Measurements from ENCODE around the gene ZDHHC8. TPM values are rescaled to one million over a fixed set of nuclear protein-coding genes. Genes with fewer than 3 reads are reported as not detected.

The ZDHHC8 gene
- total RNA-seq, 1 experiment from 2014 or later: 7.8 TPM

GRCh38 chr22:20178075-20178914, 46.7 kb downstream of the ZDHHC8 start:
- no peak for DNase-seq (ENCODE audit: low read depth, low spot score)
- in situ Hi-C loops (cut with HindIII; ENCODE audit: low pct_unique_long_range_greater_than_20kb, low sequenced_read_pairs): no loop called here

GRCh38 chr22:20178915-20179227, 47.3 kb downstream of the ZDHHC8 start:
- in situ Hi-C loops (cut with HindIII; ENCODE audit: low pct_unique_long_range_greater_than_20kb, low sequenced_read_pairs): no loop called here
- DNase-seq (ENCODE audit: low read depth, low spot score): no peak

- in situ Hi-C loops (cut with HindIII; ENCODE audit: low pct_unique_long_range_greater_than_20kb, low sequenced_read_pairs): no loop called here
- no peak for DNase-seq (ENCODE audit: low read depth, low spot score)
Measured at GRCh38 chr22:20179455-20180244, 48.0 kb downstream of the ZDHHC8 start.

GRCh38 chr22:20180245-20180630, 48.6 kb downstream of the ZDHHC8 start:
- in situ Hi-C loops (cut with HindIII; ENCODE audit: low pct_unique_long_range_greater_than_20kb, low sequenced_read_pairs): no loop called here
- DNase-seq (ENCODE audit: low read depth, low spot score): peak; percentile 10

- in situ Hi-C loops (cut with HindIII; ENCODE audit: low pct_unique_long_range_greater_than_20kb, low sequenced_read_pairs): no loop called here
- no peak for DNase-seq (ENCODE audit: low read depth, low spot score)
Measured at GRCh38 chr22:20180640-20181039, 49.0 kb downstream of the ZDHHC8 start.

GRCh38 chr22:20181194-20181883, 49.7 kb downstream of the ZDHHC8 start:
- in situ Hi-C loops (cut with HindIII; ENCODE audit: low pct_unique_long_range_greater_than_20kb, low sequenced_read_pairs): no loop called here
- DNase-seq (ENCODE audit: low read depth, low spot score): no peak

- in situ Hi-C loops (cut with HindIII; ENCODE audit: low pct_unique_long_range_greater_than_20kb, low sequenced_read_pairs): no loop called here
Measured at GRCh38 chr22:20181884-20182236, 50.3 kb downstream of the ZDHHC8 start.

GRCh38 chr22:20182365-20182764, 50.8 kb downstream of the ZDHHC8 start:
- in situ Hi-C loops (cut with HindIII; ENCODE audit: low pct_unique_long_range_greater_than_20kb, low sequenced_read_pairs): no loop called here
- DNase-seq (ENCODE audit: low read depth, low spot score): no peak

More at GRCh38 chr22:20181884-20182236, 50.3 kb downstream of the ZDHHC8 start:
- DNase-seq (ENCODE audit: low read depth, low spot score): no peak

- in situ Hi-C loops (cut with HindIII; ENCODE audit: low pct_unique_long_range_greater_than_20kb, low sequenced_read_pairs): no loop called here
- DNase-seq (ENCODE audit: low read depth, low spot score): no peak
Measured at GRCh38 chr22:20183101-20183500, 51.5 kb downstream of the ZDHHC8 start.

GRCh38 chr22:20183823-20184222, 52.2 kb downstream of the ZDHHC8 start:
- DNase-seq (ENCODE audit: low read depth, low spot score): no peak
- in situ Hi-C loops (cut with HindIII; ENCODE audit: low pct_unique_long_range_greater_than_20kb, low sequenced_read_pairs): no loop called here

- in situ Hi-C loops (cut with HindIII; ENCODE audit: low pct_unique_long_range_greater_than_20kb, low sequenced_read_pairs): no loop called here
- no peak for DNase-seq (ENCODE audit: low read depth, low spot score)
Measured at GRCh38 chr22:20184501-20185165, 53.0 kb downstream of the ZDHHC8 start.

GRCh38 chr22:20185750-20186149, 54.1 kb downstream of the ZDHHC8 start:
- DNase-seq (ENCODE audit: low read depth, low spot score): no peak
- in situ Hi-C loops (cut with HindIII; ENCODE audit: low pct_unique_long_range_greater_than_20kb, low sequenced_read_pairs): no loop called here

GRCh38 chr22:20186183-20186870, 54.7 kb downstream of the ZDHHC8 start:
- DNase-seq (ENCODE audit: low read depth, low spot score): peak; percentile 45
- in situ Hi-C loops (cut with HindIII; ENCODE audit: low pct_unique_long_range_greater_than_20kb, low sequenced_read_pairs): no loop called here

- in situ Hi-C loops (cut with HindIII; ENCODE audit: low pct_unique_long_range_greater_than_20kb, low sequenced_read_pairs): no loop called here
- DNase-seq (ENCODE audit: low read depth, low spot score): no peak
Measured at GRCh38 chr22:20186871-20187546, 55.4 kb downstream of the ZDHHC8 start.

GRCh38 chr22:20187777-20188566, 56.4 kb downstream of the ZDHHC8 start:
- no peak for DNase-seq (ENCODE audit: low read depth, low spot score)
- in situ Hi-C loops (cut with HindIII; ENCODE audit: low pct_unique_long_range_greater_than_20kb, low sequenced_read_pairs): no loop called here

- in situ Hi-C loops (cut with HindIII; ENCODE audit: low pct_unique_long_range_greater_than_20kb, low sequenced_read_pairs): no loop called here
- DNase-seq (ENCODE audit: low read depth, low spot score): no peak
Measured at GRCh38 chr22:20188567-20188877, 56.9 kb downstream of the ZDHHC8 start.
